Renal pelvis (tissue), 4 donors: ENCODE data around the gene KIFC1. TPM values are rescaled to one million over a fixed set of nuclear protein-coding genes. Genes with fewer than 3 reads are reported as not detected.

Experiments
- DNase-seq: peaks from one replicate; pipeline ENCODE4 v3.0.0-alpha.2; 2013
- polyA plus RNA-seq, 3 donors: library from polyadenylated mRNA; unstranded; fragments of 120-200 nt; gene quantifications; one replicate each; pipeline ENCODE4 v1.2.1, GENCODE V29; 2013; ENCODE audit not compliant: insufficient read length in 3 of 3

The KIFC1 gene
- polyA plus RNA-seq, 3 donors: 42.2 to 54.6 (median 43.3) TPM

DNA sequence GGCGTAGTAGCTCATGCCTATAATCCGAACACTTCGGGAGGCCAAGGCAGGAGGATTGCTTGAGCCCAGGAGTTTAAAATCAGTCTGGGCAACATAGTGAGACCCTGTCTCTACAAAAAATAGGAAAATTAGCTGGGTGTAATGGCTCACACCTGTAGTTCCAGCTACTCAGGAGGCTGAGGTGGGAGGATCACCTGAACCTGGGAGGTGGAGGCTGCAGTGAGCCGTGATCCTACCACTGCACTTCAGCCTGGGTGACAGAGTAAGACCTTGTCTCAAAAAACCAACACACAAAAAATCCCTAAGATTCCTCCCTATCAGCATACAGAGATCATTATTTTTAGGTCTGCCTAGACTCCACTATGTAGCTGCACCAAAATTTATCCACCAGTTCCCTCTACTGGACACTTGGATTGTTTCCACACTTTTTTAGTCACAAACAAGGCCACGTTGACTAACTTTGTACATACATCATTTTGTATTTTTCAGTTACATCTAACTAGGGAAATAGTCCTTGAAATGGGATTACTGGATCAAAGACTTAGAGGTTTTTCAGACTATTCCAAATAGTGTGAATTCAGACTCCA is 15.6 kb downstream of the KIFC1 start:
- no peak for DNase-seq

DNA sequence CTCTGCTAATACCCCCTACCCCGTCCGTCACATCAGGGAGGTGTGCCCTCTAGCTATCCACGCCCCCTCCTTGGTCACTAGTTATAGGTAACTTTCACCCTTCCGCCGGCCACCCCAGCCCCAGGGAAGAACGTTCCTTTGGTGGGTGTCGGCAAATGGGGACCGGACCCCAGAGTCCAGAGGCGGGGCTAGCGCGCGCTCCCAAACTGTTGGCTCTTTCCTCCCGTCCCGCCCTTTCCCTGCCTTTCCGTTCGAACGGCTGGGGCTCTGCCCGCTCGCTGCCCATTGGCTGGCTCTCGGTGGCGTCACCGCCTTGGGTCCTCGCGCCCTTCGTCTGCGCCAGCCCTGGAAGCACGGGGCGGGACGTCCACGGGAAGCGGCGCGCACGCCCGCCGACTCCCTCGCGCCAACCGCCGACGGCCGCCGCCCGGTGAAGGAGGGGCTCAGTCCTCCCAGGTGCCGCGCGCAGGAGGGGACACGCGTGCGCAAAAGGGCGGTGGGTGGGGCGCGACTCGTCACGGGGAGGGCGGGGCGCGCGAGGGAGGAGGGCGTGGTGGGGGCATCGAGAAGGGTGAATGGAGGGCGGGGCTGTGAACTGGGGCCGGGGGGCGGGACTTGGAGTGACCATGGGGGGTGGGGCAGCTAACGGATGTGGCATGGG is 18.6 kb downstream of the KIFC1 start:
- peak; percentile 97 for DNase-seq

DNA sequence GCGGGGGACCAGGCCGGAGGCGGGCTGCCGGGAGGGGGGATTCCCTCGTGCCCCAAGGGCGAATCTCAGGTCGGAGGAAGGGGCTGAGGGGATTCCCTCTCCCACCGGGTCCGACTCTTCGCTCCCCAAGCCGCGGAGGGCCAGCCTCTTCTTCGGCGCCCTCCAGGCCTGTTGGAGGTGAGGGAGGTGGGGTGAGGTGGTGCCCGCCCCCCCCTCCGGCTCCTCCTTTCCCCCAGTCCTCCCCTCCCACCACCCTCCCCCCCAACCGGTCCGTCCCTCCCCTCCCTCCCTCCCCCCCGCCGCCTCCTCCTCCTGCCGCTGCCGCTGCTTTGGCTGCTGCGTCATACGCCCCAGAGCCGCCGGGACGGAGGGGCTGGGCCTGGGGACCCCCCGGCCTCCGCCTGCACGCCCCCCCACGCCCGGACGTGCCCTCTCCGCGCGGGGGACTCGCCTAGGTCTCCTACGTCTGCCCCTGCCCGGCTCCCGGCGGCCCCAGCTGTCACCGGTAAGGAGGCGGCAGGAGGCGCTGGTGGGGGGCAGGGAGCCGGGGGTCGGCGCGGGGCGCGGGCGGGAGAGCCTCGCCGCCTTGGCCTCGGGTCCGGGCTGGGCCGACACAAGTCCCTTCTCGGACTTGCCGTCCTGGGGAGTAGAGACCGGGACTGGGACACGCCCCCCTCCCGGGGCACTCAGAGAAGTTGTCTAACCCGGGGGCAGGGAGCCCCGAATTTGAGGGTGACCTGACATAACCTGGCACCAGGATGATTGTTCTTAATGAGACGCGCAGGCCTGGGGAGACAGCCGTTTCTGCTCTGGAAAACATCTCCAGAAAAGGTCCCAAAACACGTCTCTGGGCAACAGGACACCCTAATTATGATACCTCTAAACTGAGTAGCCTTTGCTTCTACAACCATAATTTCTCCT is 19.3 kb downstream of the KIFC1 start, which contains the start of gene PHF1:
Gene PHF1 (plus strand): TSS at position 304 of the 921 bp plus-strand sequence. CDS start 1,250 bp downstream, outside the sequence.
- DNase-seq: no peak

DNA sequence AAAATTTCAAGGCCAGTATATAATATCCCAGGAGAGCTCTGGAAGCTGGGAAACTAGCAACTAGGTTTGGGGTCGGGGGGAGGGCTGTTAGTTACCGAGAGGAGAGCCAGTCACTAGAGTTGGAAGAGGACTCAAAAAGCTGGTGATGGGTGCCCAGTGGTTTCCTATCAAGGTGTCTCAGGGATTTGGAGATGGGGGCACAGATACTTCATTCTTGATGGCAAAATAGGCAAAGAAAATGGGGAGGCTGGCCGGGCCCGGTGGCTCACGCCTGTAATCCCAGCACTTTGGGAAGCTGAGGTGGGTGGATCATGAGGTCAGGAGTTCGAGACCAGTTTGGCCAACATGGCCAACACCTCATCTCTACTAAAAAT is 20.0 kb downstream of the KIFC1 start:
- DNase-seq: no peak

DNA sequence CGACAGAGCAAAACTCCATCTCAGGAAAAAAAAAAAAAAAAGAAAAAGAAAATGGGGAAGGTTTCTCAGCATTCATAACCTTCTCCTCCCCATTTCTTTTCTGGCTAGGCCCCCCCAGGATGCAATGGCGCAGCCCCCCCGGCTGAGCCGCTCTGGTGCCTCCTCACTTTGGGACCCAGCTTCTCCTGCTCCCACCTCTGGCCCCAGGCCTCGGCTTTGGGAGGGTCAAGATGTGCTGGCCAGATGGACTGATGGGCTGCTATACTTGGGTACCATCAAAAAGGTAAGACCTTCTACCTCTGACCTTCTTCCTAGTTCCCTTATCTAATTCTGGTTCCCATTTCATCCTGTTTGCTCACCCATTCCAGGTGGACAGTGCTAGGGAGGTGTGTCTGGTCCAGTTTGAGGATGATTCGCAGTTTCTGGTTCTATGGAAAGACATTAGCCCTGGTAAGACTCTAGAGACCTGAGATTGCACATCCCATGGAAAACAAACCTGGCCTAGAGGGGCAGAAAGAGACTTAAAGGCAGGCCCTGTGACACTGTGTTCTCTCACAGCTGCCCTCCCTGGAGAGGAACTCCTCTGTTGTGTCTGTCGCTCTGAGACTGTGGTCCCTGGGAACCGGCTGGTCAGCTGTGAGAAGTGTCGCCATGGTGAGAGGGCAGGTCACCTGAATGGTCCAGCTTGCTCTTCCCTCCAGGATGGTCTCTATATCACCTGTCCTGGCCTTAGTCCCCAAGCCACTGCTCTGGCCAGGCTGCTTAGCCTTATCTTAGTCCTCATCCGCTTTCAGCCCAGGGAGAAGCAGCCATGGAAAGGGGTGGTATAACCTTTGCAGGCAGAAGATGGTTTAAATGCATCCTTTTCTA is 20.8 kb downstream of the KIFC1 start:
- DNase-seq: no peak

DNA sequence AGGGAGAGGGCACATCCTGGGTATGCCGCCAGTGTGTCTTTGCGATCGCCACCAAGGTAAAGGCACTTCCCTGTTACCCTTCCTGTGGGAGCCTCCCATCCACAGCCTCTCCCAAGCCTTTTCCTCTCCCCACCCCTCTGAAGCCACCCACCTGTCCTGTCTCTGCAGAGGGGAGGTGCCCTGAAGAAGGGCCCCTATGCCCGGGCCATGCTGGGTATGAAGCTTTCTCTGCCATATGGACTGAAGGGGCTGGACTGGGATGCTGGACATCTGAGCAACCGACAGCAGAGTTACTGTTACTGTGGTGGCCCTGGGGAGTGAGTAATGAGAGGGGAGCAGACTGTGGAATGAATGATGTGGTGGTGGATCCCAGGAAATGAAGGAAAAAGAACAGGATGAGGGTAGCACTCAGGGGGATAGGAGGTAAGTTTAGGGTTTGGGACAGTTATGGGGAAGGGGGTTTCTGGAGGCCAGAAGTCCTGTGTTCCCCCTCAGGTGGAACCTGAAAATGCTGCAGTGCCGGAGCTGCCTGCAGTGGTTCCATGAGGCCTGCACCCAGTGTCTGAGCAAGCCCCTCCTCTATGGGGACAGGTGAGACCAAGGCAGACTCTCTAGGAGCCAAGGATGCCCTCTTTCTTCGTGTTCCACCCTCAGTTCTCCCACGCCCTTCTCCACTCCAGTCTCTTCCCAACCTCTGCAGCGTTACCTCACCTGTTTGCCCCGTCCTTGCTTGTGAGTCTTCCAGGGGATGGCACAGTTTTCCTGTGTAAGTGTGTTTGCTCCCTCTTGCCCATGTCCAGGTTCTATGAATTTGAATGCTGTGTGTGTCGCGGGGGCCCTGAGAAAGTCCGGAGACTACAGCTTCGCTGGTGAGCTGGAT is 21.9 kb downstream of the KIFC1 start:
- DNase-seq: no peak

DNA sequence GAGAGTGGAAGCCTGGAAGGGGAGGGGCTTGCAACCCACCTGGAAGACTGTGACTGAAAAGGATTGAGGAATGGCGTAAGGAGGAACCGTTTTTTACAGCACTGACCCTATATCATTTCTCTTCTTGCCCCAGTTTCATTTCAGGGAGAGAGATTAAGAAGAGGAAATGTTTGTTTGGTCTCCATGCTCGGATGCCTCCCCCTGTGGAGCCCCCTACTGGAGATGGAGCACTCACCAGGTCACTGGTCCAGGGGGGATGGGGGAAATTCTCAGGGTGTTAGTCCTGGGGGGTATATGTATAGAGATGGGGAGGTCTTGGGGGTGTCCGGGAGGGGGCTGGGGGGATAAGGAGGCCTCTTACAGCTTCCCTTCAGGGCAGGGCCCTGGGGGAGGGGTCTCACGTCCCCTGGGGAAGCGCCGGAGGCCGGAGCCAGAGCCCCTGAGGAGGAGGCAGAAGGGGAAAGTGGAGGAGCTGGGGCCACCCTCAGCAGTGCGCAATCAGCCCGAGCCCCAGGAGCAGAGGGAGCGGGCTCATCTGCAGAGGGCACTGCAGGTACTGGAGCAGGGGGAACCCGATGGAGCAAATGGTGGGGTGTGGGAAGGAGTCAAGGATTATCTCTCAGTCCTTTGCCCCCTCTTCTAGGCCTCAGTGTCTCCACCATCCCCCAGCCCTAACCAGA is 23.1 kb downstream of the KIFC1 start:
- no peak for DNase-seq

DNA sequence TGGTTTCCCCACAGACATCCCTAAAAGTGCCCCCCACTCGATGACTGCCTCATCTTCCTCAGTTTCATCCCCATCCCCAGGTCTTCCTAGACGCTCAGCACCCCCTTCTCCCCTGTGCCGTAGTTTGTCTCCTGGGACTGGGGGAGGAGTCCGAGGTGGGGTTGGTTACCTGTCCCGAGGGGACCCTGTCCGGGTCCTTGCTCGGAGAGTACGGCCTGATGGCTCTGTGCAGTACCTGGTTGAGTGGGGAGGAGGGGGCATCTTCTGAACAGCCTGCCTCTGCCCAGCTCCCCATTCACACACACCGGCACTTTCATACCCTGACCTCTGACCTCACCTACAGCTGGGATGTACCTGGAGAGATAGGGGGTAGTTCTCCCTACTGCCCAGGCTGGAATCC is 24.2 kb downstream of the KIFC1 start:
- DNase-seq: no peak

DNA sequence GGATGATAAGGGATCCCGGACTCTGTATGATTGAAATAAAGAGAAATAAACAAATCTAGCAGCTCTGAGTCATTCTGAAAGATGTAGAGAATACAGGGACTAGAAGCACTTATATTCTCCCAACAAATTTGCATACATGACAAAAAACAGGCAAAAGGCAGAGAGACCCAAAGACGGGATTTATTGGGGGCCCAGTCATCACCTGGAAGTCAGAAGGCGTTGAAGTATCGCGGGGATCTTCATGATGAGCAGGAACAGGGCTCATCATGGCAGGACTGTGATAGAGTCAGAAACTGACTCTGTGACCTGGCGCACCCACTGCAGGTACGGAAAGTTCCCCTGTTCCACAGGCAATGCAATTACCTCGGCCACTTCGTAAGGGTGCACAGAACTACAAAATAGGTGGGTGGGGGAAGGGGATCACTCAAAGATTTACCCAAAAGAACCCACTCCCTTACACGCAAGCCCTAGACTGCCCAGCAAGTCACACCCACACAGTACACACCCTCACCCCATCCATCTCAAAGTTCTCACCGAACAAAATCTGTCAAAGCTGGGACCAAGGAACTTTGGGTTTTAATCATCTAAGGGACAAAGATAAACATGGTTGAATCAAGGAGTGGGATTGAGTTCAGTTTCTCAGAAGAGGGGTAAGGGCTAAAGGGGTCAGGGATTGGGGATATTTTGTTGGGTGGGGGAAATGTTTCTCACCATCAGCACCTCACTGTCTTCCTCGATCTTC is 24.9 kb downstream of the KIFC1 start:
- DNase-seq: no peak

DNA sequence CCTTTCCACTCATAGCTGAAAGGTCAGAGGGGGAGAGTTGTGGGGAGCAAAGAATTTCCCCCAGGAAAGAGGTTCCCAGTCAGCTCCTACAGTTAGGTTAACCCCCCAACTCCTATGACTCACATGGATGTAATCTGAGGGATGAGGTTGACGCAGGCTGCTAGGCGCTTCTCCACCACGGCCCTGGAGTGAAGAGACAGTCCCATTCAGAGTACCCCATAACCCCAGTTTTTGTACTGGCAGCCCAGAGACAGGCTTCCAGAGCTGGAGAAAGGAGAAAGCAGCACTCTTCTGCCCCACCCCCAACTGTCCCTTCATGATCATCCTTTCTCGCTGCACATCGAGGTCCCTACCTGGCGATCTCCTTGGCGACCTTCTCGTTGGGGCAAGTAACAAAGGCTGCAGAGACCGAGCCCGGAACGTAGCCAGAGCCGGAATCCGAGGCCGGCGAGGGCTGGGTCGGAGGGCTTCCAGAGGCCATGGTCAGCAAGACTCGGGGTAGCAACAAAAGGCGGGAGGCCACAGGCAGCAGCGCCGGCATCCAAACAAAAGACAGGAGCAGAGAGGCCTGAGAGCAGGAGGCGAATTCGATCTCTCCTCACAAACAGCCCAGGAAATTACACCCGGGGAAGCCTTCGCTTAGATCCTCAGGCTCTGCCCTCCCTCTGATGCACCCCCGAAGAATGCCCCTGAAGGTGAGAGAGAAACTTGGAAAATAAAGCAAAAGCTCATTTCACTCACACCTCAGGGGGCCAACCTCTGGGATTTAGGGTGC is 25.7 kb downstream of the KIFC1 start:
- no peak for DNase-seq

DNA sequence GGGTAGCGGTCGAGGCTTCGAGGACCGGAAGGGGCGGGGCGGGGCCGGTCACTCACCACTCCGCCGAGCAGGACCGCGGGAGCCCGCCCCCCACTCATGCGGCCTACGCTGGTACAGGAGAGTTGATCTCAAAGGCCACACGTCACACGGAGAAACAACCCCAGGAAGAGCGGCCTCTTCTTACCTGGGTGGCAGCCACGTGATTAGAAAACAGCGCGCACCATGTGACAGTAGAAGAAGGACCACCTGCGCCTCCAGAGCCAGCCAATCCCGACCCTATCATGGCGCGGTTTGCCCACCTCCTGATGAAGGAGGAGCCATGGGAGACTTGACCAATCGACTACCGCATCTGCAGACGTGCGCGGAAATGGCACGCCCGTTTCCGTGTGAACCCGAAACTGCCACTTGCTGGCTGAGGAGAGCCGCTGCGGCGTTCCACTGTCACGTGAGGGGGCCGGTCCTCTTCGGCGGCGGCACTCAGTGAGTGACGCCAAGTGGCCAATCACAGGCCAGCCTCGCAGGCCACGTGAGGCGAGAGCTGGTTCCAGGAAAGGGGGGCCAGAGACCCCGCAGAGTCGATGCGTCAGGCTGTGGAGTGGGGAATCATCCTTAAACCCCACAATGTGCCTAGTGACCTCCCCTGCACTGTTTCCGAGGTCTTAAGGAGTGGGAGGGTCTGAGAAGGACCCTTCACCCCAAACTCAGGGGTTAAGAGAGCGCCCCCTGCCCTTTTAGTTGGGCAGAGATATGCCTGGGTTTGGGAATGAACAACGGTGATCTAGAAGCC is 26.5 kb downstream of the KIFC1 start, which contains the start of gene CUTA:
Gene CUTA (minus strand): TSS at position 205 of the 787 bp plus-strand sequence. CDS start 107 bp downstream, at position 98.
- peak; percentile 99 for DNase-seq

DNA sequence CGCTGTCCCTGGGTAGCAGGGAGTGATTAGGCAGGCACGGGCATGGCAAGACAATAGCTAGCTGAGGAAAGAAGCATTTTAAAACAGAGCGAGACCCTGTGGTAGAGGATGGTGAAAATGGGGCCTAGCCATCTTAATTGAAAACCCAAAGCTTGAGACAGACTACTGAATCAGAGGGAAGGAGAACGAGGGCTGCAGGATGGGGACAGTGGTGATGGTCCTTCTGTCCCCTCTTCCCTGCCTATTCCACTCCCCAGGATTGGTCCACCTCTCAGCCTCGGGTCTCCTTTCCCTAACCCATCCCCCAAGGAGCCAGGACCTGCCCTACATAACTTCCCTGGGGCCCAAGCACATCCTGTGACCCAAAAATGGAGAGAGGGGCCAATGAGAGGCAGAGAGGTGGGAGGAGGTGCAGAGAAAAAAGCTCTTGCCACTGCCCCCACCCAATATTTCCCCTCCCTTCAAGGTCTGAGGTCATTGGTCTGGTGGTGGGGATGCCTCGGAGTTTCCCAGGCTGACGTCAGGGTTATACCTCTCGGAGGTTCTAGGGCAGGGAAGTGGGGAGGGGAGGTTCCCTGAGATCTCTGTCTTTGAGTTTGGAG is 27.2 kb downstream of the KIFC1 start:
- DNase-seq: no peak

DNA sequence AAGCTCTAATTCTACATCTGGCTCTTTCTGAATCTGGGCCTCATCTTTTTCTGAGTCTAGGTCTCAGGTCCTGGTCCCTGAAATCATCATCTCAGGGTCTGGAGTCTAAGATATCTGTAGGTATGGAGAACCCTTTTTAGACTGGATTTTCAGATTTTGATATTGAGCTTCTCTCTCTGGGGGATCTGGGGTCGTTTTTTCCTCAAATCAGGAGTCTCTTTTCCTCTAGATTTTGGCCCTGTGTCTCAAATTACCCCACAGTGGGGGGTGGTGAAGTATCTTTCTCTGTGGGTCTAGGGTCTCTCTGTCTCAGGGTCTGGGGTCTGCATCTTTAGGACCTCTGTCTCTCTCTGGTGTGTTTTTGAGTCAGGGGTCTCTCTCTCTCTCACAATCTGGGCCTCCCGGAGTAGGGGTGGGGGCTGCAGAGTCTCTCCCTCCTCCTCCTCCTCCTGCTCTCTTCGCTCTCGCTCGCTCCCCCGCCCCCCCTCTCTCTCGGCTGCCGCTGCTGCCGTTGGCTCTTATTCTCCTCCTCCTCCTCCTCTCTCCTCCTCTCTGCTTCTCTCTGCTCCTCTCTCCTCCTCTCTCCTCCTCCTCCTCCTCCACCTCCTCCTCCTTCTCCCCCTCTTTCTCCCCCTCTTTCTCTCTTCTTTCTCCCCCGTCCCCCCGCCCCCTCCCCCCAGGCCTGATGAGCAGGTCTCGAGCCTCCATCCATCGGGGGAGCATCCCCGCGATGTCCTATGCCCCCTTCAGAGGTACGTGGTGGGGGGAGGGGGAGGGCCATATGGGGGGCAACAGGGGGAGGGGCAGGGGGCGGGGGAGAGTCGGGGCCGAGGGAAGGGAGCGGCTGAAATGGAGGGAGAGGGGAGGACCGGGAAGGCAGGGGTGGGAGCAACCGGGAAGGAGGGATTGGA is 28.2 kb downstream of the KIFC1 start, which contains the start of gene SYNGAP1:
Gene SYNGAP1 (plus strand): TSS at position 486 of the 911 bp plus-strand sequence. CDS start 200 bp downstream, at position 686.
- no peak for DNase-seq

DNA sequence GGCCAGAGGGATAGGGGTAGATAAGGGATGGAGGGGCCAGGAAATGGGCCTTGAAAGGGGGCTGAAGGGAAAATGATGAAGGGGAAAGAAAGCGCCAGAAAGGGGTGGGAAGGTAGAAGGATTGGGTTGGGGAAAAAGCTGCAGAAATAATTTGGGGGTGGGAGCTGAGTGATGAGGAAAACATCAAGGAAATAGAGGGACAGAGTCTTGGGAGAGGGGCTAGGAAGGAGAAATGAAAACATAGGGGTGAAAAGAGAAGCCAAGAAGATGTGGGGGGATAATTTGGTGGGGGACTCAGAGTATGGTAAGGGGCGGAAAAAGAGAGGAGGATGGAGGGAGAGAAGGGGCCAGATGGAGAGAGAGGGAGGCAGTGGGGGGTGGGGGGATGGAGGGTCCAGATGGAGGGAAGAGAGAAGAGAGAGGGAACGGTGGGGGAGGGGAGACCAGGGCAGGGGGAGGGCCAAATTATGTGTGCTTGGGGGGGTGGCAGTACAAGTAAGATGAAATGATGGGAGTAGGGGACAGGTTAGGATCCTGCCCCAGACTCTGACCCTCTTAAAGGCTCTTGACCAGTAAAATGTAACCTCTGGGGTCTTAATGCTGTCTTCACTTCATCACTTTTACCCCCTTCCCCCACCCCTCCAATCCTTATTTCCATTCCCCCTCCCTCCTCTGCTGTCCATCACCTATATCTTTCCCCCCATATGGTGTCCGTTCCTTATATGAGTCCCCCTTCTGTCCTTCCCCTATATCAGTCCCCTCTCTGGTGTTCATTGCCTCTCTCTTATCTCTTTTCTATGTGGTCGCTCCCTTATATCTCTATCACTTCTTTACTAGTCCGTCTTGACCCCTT is 29.1 kb downstream of the KIFC1 start:
- no peak for DNase-seq

DNA sequence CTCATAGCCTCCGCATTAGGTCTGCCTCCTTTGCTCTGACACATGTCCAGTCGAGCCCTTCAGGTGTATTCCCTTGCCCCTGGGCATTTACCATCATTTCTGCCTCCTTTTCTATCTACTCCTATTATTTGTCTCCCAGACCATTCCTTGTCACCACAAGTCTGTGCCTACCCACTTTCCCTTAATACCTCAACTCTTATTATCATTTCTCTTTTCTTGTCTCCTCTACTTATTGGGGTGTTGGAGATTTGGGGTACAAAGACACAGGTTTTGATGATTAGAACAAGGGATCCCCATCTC is 29.7 kb downstream of the KIFC1 start:
- DNase-seq: no peak
